Ecto neural progenitor cell (in vitro differentiated cells): Measurements from ENCODE around the gene PLXNA2.
A peak's percentile ranks its signal among the peaks of the same experiment; 100 is the strongest.

Source experiments
- DNase-seq: peaks from one replicate; pipeline ENCODE4 v3.0.0-alpha.2; 2018; ENCODE audit warnings: low spot score

PLXNA2 gene

DNA sequence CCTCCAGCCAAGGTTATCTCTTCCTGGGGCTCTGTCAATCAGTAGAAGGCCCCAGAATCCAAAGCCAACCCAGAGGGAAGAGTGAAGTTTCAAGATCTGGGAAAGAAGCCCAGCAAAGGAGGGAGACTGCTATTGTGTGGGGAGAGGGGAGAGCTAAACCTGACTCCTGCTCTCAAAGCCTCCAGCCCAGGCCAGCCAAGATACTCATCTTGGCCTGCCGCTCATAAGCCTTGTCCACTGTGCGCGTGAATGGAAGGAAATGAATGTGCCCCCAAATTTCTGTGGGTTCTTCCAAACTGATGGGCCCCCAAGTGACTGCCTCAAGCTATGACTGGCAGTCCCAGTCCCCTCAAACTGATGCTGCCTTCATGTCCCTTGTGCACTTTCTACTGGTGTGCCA, 2.0 kb downstream of the PLXNA2 start:
- no peak for DNase-seq

DNA sequence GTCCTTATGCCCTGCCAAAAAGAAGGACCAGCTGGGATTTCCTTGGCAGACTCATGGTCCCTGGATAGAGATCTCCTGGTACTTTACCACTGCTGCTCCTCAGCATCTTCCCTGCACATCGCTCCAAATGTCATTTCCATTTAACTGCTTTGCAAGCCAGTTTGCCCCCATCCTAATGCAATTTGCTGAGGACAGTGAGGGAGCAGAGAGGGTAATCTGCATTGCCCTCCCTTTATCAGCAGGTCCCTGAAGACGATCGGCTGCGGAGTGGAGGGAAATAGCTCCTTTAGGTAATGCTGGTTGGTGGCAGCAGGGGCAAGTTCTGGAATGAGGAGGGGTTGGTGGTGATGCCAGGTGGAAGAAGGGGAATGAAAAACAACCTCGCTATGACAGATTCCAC, 2.7 kb downstream of the PLXNA2 start:
- no peak for DNase-seq

DNA sequence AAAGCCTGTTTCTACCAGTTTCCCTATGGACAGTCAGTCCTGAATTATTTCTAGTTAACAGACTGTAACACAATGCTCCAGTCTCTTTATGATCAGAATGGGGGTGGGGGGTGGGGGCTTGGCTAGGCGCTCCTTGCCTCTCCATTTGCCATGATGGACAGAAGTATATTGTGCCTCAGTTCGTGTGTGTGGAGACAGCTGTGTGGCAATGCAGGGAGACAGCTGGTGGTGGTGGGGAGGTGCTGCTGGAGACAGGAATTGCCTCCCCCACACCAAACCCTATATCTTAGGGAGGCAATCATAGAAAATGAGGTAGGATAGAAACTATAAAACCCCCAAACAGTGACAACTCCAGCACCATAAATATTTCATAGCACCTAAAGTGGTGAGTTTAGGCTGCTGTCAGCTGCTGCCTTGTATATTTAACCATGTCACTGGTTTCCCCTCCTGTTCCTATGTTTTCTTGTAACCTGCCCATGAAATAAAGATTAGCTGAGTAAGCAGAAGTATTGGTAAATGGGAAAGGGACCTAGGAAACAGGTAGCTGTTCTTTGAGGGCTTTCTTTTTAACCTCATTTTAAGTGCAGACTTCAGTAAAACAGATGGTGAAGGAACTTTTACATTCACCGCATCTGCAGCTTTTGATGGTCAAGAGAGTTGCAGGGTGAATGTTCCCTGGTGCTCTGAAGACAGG, 3.4 kb downstream of the PLXNA2 start:
- no peak for DNase-seq

GRCh38 chr1:208239473-208240381, 4.5 kb downstream of the PLXNA2 start:
- no peak for DNase-seq

DNA sequence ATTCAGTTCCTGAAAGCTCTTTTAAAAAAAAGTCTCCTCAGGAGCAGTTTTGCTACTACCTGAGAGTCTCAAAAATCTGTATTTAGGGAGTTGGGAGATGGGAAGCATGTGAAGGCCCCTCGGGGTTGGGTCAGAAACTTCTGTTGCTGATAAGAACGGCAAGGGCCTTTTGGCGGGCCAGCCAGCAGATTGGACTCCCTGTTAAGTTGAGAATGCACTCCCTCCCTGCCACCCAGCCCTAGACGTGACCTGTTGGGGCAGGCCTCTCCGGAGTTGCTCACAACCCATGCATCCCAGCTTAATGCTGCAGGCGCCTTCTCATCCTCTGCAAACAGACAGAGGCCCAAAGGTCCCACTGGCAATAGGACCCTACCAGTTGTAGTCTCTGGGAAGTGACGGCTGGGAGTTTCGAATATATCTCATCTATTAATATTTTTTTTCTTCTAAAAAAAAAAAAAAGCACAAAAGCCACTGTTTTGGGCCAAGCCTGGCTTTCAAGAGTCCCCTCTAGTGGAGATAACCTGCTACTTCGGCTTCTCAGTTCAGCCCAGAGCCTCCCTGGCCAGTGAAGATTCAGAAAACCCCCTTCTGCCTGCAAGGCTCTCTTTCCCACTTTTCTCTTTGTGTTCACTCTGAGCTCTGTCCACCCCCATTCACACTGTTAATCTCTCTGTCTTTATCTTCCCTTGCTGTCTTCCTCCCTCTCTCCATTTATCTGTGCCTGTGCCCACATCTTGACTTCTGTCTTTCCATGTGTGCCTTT, 5.3 kb downstream of the PLXNA2 start:
- DNase-seq: no peak

GRCh38 chr1:208237241-208237640, 6.9 kb downstream of the PLXNA2 start:
- no peak for DNase-seq

- DNase-seq: no peak
Observed at GRCh38 chr1:208235982-208236761, 8.0 kb downstream of the PLXNA2 start.

DNA sequence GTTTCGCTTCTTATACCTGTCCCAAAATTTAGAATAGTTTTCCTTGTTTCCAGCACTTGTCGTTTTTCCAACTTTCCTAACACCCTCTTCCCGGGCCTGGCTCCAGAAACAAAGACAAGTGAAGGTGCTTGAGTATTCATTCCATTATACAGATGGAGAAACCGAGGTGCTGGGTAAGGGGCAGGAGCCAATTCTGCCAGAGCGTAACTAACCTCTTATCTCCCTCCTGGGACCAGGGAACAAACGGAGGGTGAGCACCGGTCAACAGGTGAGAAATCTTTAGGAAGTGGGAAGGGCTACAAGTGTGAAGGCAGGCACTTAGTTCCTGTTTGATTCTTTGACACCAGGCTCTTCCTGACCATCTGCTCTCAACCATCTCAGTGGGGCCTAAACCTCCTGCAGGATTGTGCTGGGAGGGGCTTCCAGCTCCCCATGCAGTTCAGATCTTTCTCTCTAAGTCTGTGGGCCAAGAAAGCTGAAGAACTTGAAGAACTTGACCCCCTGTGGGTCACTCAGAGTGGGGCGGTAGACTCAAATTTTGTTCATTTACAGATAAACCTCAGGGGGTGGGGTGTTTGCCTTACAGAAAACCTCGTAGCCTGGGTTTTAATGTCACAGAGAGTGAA, 8.7 kb downstream of the PLXNA2 start:
- DNase-seq: no peak

DNA sequence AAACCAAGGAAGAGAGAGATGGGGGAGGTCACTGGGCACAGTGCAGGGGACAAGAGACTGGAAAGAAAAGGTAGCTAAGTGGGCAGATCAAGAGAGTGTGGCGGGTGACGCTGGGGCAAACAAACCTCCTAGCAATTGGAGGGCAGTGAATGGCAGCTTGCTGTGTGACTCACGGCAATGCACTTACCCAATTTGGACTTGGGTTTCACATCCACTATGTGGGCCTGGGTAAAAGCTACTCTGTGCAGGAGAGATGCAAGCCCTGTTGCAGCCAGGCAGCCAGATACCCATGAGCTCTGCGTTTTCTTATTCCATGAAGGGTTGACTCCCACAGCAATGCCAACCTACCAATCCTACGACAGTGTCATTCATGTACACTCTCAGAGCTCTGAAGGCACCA, 9.5 kb downstream of the PLXNA2 start:
- no peak for DNase-seq

DNA sequence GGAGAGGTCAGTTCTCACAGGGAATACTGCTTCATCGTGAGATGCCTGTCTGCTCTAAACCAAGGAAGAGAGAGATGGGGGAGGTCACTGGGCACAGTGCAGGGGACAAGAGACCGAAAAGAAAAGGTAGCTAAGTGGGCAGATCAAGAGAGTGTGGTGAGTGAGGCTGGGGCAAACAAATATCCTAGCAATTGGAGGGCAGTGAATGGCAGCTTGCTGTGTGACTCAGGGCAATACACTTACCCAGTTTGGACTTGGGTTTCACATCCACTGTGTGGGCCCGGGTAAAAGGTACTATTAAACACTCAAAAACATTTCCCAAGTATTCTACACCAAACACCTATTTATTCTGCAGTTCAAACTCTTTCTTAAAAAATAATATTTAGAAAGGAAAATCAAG, 10.2 kb downstream of the PLXNA2 start:
- no peak for DNase-seq

DNA sequence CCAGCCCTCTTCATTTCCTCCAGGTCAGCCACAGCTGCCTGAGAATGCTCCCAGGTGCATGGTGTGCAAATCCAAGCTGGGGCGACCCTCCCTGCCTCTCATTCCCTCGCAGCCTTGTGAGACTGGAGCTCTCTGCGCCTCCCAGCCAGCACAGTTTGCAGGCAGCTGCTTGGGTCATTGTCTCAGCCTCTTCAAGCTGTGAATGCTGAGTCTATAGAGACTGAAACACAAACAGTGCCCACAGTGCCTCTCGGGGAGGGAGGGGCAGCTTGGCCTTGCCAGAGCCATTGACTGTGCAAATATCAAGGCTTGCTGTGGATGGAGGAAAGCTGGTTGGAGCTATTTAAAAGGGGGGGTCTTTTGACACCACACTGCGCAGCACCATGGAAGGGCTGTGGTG, 10.6 kb downstream of the PLXNA2 start:
- DNase-seq: peak; percentile 72

DNA sequence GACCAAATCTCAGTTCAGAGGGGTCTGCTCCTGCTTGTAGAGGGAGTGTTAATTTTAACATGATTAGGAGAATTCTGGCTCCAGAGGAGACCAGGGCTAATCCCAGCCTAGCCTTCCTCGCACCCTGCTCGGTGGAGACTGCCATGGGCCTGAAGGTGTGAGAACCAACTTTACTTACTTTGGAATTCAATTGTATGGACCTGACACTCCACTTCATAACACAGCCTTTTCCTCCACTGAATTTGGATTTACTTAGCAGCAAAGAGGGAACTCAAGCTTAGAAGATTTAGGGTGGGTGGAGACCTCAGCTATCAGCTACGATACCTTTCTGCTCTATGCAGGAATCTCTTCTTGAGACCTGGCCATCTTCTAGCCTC, 11.5 kb downstream of the PLXNA2 start:
- no peak for DNase-seq

DNA sequence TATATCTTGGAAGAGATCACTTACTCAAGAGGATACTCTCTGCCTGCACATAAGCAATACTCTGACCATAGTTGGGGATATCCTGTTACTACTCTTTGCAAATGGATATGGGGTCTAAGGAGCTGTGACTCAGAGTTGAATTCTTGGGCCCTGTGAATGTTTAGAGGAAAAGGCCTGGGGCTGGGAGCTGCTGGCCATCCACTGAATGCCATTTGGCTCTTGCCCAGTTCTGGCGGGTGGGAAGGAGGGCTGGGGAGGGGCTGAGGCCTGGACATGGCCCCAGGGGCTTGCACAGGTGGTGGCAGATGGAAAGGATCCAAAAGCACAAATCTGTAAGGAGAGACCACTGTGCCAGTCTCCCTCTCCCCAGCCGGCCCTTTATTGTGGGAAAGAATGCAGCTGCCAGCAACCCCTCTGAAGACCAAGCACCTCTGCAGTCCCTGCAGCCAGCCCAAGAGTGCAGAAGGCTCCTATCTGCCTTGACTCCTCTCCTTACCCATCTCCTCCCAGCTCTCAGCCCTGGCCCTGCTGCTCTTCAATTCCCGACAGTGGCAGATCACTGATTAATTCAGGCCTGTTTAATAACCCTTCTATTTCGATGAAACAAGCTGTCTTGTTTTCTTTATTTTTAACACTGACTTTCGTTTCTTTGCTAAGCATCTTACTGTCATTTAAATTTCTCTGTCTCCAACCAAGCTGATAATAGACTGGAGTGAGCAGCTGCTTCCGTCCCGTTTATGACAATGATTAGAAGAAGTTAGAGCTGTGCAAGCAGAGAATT, 12.1 kb downstream of the PLXNA2 start:
- no peak for DNase-seq

DNA sequence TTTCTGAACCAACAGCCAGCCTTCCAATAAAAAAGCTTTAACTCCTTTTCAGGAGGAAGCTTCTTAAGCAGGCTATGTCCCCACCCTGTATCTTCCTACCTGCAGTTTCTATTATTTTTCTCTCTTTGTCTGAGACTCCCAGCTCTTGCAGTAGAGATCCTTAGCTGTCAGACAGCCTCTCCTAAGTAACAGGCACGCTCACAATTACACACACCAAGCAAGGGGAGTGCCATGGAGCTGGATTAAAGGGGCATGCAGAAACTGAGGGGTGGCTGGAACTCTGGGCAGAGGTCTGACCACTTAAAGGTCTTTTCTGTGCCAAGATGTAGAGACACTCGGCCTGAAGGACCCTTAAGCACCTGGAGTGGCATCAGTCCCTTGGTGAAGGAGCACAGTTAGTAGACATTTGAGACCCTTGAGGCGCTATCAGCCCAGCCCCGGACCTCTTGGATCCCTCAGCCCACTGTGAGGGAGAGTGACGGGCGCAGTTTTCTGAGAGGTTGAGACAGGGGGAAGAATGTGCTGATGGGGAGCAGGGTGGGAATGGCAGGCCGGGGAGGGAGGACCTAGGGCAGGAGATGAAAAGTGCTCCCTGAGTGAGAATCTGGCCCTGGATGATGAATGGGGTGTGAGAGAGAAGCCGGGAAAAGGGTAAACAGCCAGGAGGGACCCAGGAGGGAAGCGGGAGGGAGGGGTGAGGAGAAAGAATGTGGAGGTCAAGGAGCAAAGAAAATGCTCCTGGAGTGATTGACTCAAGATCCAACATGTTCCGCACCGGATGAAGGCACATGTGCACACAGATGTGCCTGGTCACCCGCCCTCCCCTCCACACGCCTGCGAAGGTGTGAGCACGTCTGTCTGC, 13.3 kb downstream of the PLXNA2 start:
- DNase-seq: no peak

GRCh38 chr1:208228550-208228949, 15.6 kb downstream of the PLXNA2 start:
- DNase-seq: no peak

GRCh38 chr1:208228026-208228425, 16.2 kb downstream of the PLXNA2 start:
- DNase-seq: no peak

DNA sequence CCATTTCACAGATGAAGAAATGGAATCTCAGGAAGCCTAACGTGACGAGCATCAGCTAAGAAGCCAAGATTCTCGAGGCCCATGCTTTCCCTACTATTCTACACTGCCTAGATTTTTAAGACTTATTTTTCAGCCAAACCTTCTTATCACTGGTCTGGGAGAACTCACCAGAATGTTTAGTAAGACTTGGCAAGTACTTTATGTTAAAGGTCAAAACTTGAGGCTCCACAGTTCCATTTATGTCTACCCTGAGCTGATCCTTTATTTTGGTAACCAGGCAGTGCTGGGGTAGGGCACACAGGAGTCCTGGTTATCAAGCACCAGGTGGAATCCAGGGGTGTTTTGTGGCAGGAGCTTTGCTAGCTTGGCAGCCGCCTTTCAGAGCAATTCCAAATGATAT, 16.8 kb downstream of the PLXNA2 start:
- no peak for DNase-seq

DNA sequence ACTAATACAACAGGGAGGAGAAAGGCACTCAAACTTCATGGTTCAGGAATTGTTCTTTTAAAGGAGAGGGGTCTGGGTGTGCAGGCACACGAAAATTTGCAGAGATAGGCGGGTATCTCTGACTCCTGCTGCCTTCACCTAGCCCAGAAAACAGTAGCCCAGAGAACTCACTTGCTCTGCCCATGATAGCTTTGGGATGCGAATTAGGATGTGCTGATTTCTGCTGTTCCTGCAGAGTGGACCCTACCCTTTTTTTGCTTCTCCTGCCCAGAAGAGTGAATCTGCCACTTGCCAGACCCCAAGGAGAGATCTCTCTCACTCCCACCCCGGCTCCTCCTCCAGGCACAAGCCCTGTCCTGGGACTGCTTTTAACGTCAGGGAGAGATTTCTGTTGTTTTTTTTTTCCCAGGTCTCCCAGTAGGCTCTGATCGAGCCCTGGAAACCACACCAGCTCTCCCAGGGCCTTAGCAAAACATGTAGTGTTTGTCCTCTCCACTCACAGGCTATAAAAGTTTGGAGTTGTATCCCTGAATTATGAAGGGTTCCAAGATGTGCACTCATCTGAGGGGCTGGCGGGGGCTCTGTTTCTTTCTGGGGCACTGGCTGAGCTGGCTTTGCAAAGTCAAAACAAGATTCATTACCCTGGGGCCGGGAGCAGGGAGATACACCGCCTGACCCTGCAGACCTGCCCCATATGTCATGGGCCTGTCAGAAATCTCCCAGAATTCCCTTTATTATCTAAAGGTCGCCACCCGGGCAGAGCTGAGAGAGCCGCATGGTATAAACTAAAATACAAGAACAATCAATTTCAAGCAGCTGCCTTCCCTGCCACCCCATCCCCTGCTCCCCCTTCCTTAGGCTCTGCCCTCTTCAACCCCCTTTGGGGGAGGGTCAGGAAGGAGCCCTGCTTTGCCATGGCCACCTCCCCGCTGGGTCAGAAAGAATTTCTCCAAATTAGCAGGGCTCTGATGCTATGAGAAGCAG, 17.9 kb downstream of the PLXNA2 start:
- no peak for DNase-seq
